ENCODE results near the gene NCOR2.

The NCOR2 gene

DNA sequence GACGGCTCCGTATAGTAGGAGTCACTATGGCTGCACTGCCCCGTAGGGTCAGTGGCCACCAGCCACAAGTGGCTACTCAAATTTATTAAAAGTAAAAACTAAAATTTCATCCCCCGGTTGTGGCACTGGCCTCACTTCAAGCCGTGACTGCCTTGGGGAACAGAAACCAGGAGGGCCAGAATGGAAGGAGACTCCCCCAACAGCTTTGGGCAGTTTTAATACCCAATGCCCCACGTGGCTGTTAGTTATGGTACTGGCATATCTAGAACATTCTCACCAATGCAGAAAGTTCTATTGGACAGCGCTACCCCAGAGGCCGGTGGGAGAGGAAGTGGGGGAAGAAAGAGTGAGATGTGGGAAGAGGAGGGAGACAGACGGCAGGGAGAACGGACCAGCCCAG lies 6.2 kb downstream of the NCOR2 start:
- peaks cover 54% of the 10 kb centered on the region for H3K4me1 Mint-ChIP-seq
- H3K9me3 Mint-ChIP-seq = no peaks in the 10 kb centered on the region
- H3K27ac Mint-ChIP-seq = no peak overlapping the region
- peaks cover 4% of the 10 kb centered on the region for H3K36me3 Mint-ChIP-seq
- ATAC-seq (no peak), DNase-seq (ENCODE audit: low spot score in 2 of 2) (no peak)
- H3K4me3 Mint-ChIP-seq = no peak overlapping the region

DNA sequence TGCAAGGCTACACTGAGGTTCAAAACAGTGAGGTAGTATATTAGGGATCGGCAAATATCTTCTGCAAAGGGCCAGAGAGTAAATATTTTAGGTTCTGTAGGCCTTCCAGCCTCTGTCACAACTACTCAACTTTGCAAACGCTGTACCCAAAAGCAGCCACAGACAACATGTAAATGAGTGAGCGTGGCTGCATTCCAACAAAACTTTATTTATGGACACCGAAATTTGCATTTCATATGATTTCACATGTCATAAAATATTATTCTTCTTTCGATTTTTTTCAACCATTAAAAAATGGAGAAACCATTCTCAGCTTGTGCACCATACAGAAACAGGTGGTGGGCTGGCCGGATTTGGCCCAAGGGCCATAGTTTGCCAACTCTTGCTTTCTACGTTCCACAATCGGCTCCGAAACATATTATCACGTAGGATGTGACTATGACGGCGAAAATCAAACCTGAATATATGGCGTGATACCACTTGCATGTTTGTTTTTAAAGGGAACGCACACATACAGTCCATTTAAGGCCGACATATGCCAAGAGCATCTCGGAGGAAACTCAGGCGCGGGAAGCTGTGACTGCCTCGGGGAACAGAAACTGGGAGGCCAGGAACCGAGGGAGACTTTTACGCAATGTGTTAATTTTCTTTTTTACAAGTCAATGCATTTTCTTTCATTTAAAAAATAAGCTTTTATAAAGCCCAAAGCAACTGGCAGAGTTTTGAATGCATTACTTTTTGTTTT lies 7.1 kb downstream of the NCOR2 start:
- H3K36me3 Mint-ChIP-seq = peaks cover 4% of the 10 kb centered on the region
- H3K4me1 Mint-ChIP-seq = peaks cover 52% of the 10 kb centered on the region
- DNase-seq (ENCODE audit: low spot score in 2 of 2) (no peak), ATAC-seq (no peak)
- no peak overlapping the region for H3K4me3 Mint-ChIP-seq
- no peaks in the 10 kb centered on the region for H3K9me3 Mint-ChIP-seq
- no peak overlapping the region for H3K27ac Mint-ChIP-seq

DNA sequence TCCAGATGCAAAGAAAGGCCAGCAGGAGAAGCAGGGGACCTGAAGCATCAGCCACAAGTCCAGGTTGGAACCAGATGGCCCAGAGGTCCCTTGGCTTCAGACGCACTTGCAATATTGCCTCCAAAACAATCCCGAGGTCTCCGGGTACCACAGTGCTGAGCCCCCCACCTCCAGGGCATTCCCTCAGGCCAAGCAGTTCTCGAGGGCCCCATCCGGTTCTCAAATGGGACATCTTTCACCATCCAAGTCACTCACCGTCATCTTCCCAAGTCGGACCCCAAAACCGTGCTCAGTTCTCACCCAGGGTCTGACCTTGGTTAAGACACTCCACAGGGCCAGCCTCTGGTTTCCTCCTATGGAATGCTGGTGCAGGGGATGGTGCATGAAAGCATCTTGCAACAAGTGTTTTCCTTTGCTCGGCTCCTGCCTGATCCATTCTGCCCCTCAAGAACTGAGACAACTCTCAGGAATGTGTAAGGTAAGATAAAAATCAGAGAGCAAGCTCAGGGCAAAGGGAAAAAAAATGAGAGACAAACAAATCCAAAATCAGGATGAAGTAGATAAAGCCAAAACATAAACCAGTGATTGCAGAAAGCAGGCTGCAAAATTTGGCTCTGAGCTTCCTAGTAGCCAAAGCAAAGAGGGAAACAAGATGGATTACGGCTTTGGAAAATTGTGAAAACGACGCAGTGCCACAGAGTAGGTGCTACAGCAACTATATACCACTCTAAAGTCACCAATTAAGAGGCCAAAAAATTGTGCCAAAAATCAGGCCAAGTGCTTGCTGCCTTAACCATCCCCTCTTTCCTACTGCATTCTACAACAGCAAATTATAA lies 8.0 kb downstream of the NCOR2 start:
- no peak overlapping the region for H3K27ac Mint-ChIP-seq
- no peak overlapping the region for H3K4me3 Mint-ChIP-seq
- H3K4me1 Mint-ChIP-seq = peaks cover 56% of the 10 kb centered on the region
- no peak for ATAC-seq
- peaks cover 4% of the 10 kb centered on the region for H3K36me3 Mint-ChIP-seq
- DNase-seq (ENCODE audit: low spot score in 2 of 2) = no peak
- no peaks in the 10 kb centered on the region for H3K9me3 Mint-ChIP-seq

DNA sequence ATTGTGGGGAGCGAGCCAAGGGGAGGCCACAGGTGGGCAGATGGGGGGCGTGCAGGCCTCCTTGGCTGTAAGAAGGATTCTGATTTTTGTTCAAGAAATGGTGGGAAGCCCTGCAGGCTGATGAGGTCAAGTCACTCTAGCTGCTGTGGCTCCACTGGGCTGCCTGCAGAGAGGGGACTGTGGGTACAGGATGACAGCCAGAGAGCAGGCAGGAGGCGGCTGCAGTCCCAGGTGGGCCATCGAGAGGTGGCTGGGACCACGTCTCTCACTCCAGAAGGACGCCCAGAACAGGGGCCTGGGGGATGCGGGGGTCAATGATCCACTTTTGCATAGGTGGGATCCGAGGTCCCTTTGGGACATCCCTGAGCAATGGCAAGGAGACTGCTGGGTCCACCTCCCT lies 9.1 kb downstream of the NCOR2 start:
- no peak for ATAC-seq
- Mint-ChIP-seq H3K27ac (no peak overlapping the region), H3K4me3 (no peak overlapping the region), H3K9me3 (no peaks in the 10 kb centered on the region), H3K36me3 (peaks cover 4% of the 10 kb centered on the region), H3K4me1 (peaks cover 64% of the 10 kb centered on the region)
- DNase-seq (ENCODE audit: low spot score in 2 of 2) = no peak

DNA sequence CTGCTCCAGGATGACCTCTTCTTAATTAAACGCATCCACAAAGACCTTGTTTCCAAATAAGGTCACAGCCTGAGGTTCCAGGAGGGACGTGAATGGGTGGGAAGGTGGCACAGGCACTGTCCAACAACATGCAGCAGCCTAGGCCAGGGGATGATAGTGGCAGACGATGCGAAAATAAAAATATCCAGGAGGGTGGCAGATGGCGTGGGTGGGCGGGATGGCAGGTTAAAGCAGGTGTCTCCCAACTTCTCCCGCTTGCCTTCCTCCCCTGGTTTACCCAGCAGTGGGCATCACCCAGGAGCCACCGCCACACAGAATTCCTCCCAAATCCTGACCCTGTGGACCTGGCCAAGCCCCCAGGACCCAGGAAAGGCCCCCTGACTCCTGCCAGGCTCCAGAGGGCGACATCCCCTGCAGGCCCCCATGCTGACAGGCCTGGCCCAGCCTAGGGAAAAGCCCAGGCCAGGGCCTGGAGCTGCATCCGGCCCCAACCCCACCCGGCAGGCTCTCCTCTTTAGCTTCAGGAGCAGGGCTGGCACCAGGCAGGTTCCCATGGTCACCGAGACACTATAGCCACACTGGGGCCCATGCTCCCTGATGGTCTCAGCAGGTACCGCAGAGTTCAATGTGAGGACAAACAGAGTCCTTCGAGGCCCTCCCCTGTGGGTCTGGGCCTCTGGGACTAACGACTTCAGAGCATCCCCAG lies 9.7 kb downstream of the NCOR2 start:
- Mint-ChIP-seq H3K4me3 (no peak overlapping the region), H3K4me1 (peaks cover 63% of the 10 kb centered on the region), H3K9me3 (no peaks in the 10 kb centered on the region), H3K36me3 (peaks cover 4% of the 10 kb centered on the region), H3K27ac (no peak overlapping the region)
- DNase-seq (ENCODE audit: low spot score in 2 of 2) (no peak), ATAC-seq (no peak)

DNA sequence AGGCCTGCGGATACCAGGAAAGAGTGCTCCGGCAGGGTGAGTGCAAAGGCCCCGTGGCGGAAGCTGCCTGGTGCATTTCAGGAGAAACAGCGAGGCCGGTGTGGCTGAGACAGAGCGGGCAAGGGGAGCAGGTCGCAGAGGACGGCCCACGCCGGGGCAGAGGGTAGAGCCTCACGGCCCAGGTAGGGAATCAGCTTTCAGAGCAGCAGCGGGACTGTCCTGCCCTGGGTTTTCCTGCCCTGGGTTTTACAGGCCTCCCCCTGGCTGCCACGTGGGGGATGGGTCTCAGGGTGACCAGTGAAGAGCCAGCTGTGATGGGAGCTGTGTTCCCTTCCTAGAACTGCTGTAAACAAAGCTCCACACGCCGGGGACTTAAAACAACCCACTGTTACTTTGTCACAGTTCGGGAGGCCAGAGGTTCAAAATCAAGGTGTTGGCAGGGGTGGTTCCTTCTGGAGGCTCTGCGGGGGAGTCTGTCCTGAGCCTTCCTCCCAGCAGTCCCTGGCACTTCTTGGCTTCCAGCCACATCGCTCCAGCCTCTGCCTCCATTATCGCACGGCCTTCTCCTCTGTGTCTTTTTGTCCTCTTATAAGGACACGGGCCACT lies 10.4 kb downstream of the NCOR2 start:
- Mint-ChIP-seq H3K9me3 (no peaks in the 10 kb centered on the region), H3K4me3 (no peak overlapping the region), H3K36me3 (peaks cover 4% of the 10 kb centered on the region), H3K27ac (no peak overlapping the region), H3K4me1 (peaks cover 64% of the 10 kb centered on the region)
- DNase-seq (ENCODE audit: low spot score in 2 of 2) (no peak), ATAC-seq (no peak)

DNA sequence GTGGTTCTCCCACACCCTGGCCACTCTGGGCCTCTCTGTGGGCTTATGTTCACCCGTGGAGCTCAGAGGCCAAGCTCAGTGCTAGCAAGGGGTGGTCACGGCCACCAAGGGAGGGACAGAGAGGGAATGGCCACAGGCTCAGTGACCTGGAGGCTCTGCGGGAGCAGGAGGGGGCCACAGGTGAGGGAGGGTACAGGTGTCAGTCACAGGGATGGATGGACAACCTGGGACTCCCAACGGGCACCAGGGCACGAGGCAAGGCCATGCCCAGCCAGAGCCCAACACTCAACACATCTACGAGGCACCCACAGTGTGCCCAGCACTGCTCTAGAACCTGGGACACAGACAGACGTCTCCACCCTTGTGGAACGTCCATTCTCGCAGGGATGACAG lies 11.3 kb downstream of the NCOR2 start:
- Mint-ChIP-seq H3K27ac (no peak overlapping the region), H3K4me3 (no peak overlapping the region), H3K9me3 (no peaks in the 10 kb centered on the region), H3K36me3 (no peaks in the 10 kb centered on the region), H3K4me1 (peaks cover 66% of the 10 kb centered on the region)
- ATAC-seq (no peak), DNase-seq (ENCODE audit: low spot score in 2 of 2) (no peak)

DNA sequence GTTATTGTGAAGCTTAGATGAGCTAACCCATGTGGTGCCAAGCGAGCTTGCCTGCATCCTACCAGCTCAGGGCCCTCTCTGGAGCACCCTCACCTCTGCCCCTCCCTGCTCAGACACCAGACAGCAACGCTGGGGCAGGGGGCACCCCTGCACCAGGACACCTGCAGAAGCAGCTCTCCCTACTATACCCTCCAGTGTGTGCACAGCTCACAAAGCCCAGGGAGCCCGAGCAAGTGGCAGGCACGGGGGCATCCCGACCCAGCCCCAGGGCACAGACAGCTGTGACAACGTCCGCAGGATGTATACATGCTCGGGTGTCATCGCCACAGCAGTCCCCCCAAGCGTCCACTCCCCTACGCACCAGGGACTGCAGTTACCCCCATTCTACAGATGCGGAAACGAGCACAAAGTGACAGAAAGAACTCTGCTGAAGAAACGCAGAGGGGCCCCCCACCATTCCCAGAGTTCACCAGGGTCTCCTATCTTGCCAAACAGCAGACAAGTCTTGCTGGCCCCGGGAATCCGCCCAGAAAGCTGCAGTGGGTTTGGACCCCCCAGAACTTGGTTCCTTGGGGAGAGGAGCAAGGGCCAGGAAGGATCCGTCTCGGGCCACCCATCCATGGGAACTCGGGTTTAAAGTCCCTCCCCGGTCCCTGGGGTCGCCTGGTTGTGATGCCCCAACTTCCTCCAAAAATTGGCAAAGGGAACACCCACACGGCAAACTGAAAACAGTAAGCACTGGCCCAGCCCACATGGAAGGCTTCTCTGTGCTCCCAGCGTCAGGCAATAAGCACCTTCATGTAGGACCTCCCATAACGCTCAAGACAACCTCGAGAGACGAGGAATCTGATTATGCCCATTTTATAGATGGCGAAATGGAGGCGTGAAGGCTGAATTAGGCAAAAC lies 12.0 kb downstream of the NCOR2 start:
- Mint-ChIP-seq H3K36me3 (no peaks in the 10 kb centered on the region), H3K9me3 (no peaks in the 10 kb centered on the region), H3K4me3 (no peak overlapping the region), H3K4me1 (peaks cover 68% of the 10 kb centered on the region), H3K27ac (no peak overlapping the region)
- ATAC-seq (no peak), DNase-seq (ENCODE audit: low spot score in 2 of 2) (no peak)

DNA sequence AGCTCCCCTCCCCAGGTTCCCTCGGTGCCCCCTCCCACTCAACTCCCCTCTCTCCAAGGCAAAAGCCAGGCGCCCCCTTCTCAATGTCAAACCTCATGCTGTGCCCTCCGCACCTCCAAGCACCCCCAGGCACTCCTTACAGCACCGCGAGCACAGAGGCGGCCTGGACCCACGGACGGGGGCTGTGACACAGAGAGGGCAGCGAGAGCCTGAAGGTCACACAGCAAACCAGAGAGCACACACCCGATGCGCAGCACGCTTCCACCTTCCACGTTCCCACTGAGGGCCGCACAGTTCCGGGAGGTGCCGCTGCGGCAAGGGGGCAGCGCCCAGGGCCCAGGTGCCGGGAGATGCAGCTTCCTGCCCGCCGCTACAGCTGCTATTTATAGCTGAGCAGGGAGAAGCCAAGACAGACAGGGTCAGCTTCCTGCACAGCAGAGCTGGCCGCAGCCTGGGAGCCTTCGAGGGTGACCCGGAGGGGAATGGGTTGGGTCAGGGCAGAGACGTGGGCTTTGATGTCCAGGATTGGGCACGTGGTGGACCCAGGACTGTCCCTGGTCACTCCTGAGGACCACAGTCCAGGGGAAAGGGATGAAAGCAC lies 12.9 kb downstream of the NCOR2 start:
- Mint-ChIP-seq H3K36me3 (no peaks in the 10 kb centered on the region), H3K27ac (no peak overlapping the region), H3K9me3 (no peaks in the 10 kb centered on the region), H3K4me1 (peaks cover 73% of the 10 kb centered on the region), H3K4me3 (no peak overlapping the region)
- DNase-seq (ENCODE audit: low spot score in 2 of 2) (no peak), ATAC-seq (no peak)

DNA sequence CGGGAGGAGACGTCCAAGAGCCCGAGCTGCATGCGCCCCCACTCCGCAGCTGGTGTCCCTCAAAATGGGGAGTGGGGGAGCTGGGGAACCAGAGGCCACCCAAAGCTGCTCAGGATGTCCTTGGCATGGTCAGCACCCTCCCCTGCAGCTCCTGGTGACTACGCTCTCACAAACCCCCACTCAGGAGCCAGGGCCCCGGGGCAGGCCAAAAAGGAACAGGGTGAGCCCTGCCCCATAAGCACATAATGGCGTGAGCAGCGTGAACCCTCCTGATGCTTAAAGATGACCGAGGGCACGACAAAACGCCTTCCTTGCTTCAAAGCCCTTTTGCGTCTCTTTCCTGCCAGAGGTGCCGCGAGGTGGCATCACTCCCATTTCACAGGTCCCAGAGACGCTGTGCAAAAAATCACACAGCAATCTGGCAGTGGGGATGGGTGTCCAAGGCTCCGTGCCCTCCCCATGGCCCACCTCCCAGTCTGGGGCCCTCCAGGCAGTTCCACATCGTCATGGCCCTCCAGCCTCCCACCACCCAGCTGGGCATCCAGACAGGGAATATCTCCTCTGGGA lies 13.5 kb downstream of the NCOR2 start:
- Mint-ChIP-seq H3K36me3 (peaks cover under 1% of the 10 kb centered on the region), H3K9me3 (no peaks in the 10 kb centered on the region), H3K4me3 (no peak overlapping the region), H3K27ac (no peak overlapping the region), H3K4me1 (peaks cover 73% of the 10 kb centered on the region)
- DNase-seq (ENCODE audit: low spot score in 2 of 2) = no peak
- ATAC-seq = no peak

DNA sequence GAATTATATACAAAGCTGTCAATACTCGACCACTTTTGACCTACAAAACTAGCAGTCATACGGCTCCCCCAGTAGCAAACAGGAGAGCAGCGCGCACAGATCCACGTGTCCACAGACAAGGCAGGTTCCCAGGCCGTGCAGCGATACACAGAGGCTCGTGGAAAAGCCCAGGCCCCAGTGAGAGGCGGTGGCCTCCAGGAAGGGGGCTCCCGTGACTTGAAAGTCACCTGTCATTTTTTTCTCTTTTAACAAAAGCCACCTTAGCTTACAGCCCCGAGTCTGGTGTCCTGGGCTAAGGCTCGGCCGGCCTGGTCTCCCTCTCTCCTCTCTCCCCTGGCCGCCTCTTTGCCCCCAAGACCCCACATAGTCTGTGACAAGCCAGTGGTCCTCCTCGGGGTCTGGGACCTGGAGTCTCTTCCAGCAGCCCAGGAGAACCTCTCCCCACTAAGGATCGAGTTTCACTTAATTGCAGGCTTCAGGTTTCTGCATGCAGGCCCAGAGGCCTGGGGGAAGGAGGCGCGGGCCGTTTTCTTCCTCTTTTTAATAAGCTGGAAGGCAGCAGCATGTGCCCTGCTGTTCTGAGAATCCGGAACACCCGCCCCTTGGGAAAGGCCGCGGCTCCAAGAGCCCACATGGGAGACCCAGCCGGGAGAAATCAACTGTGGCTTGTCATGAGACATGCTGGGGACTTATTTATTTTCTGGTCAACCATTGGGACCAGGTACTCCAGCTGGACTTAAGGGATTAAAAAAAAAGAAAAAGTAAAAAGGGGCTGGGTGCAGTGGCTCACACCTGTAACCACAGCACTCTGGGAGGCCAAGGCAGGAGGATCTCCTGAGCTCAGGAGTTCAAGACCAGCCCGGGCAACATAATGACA lies 15.9 kb downstream of the NCOR2 start:
- peaks cover 90% of the 10 kb centered on the region for H3K4me1 Mint-ChIP-seq
- H3K9me3 Mint-ChIP-seq = no peaks in the 10 kb centered on the region
- peaks cover 6% of the 10 kb centered on the region for H3K36me3 Mint-ChIP-seq
- ATAC-seq = no peak
- DNase-seq (ENCODE audit: low spot score in 2 of 2) = no peak
- H3K27ac Mint-ChIP-seq = no peak overlapping the region
- H3K4me3 Mint-ChIP-seq = no peak overlapping the region

DNA sequence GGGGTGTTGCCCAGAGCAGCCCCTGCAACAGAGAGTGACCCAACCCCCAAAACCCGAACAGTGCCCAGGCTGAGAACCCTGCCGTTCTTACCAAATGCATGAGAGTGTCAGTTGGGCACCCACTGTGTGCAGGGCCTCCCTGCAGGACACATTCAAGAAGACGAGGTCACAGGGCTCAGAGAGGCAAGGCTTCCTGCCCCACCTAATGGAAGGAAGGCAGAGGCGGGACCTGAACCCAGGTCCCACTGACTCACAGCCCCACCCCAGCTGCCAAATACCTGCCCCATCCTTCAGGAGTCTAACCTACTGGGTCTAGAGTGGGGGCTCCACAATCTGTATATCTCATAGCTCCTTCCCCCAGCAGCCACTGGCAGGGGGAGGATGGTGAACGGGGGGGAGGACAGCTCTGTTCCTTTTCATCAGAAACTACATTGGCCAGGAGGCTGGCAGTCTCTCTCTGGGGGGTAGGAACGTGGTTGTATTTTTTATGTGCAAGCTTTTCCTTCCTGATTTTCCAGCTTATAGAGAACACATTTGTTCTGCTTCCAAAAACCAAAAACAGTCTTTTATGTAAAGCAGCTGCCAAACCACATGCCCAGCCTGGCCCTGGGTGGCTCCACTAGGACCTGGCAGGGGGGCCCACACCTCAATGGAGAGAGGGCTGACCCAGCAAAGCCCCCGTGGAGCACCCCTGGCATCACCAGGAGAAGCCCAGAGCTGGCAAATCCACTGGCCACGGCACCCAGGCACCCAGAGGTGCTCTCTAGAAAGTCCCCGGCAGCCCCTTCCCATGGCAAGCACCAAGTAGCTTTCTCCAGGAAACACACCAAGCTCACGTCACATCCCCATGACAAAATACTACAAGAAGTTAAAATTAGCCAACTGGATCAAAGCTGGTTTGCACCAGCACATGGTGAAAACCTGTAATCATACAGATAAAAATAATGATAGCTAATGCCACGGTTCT lies 17.0 kb downstream of the NCOR2 start:
- DNase-seq (ENCODE audit: low spot score in 2 of 2) = no peak
- Mint-ChIP-seq H3K27ac (no peak overlapping the region), H3K4me3 (no peak overlapping the region), H3K4me1 (peaks cover 93% of the 10 kb centered on the region), H3K36me3 (peaks cover 6% of the 10 kb centered on the region), H3K9me3 (no peaks in the 10 kb centered on the region)
- no peak for ATAC-seq

Measured in stimulated activated effector memory CD8-positive, alpha-beta T cell treated with anti-CD3 and anti-CD28 coated beads, Interleukin-12 subunit alpha, Interleukin-12 subunit beta, amount 100 ng/mL, for 72 hours (primary cell).